ENCODE results near the gene SHROOM3.

DNA sequence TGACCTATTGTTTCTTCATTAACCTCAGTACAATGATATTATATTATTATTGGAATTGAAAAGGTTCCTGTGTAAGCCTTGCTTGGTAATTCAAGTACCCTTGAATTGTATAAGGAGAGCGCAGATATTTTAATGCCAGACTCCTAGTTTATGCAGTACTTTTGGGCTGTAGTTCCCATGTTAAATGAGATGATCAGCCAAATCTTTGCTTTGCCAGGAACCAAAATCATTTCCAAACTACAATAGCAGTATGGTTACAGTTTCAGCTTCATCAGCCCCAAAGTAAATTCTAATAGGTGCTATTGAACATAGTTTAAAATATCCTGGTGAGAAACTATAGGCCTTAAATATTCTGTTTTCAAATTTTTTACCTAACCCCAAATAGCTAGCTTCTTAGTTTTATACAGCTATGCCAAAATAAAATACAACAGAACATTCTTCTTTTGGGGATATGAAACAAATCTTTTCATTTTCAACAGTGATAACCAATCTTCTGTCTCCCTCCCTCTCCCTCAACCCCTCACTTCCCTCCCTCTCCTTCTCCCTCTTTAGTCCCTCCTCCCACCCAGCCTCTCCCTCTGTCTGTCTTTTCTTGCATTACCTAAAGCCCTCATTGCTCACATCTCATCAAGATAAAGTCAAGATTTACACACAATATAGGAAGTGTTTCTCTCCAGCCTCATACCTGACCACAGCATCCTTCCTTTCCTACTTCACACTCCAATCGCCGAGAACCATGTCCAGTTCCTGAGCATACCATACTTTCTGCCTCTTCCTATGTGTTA, 190.1 kb downstream of the SHROOM3 start:
- TF ChIP-seq, protein P1, sequence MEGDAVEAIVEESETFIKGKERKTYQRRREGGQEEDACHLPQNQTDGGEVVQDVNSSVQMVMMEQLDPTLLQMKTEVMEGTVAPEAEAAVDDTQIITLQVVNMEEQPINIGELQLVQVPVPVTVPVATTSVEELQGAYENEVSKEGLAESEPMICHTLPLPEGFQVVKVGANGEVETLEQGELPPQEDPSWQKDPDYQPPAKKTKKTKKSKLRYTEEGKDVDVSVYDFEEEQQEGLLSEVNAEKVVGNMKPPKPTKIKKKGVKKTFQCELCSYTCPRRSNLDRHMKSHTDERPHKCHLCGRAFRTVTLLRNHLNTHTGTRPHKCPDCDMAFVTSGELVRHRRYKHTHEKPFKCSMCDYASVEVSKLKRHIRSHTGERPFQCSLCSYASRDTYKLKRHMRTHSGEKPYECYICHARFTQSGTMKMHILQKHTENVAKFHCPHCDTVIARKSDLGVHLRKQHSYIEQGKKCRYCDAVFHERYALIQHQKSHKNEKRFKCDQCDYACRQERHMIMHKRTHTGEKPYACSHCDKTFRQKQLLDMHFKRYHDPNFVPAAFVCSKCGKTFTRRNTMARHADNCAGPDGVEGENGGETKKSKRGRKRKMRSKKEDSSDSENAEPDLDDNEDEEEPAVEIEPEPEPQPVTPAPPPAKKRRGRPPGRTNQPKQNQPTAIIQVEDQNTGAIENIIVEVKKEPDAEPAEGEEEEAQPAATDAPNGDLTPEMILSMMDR (IDR thresholded peaks at IDR 0.05; ENCODE audit: insufficient read depth, low read length, poor library complexity, severe bottlenecking): no peak
- no peak for TF ChIP-seq EZH2phosphoT487 (conservative IDR thresholded peaks at IDR 0.05; ENCODE audit: low read length)
